GM12878 (cell line): Measurements from ENCODE around the gene HOXD11. TPM values are rescaled to one million over a fixed set of nuclear protein-coding genes. Genes with fewer than 3 reads are reported as not detected.

ENCODE experiments used
- ATAC-seq: fragments of 200-7000 bp; cut with Tn5 transposase; 3 replicates; pipeline ENCODE4 v1.9.1; 2020; ENCODE audit warnings: mild to moderate bottlenecking, moderate library complexity
- BruUV-seq: library from RNA; stranded (reverse); fragments of 400-500 nt; replicated peaks from 2 replicates; lab custom pipeline; 2021; lab: Mats Ljungman, UMichigan
- CTCF ChIA-PET: fragments of 300-600 bp; sonication (Branson Sonifier 250); formaldehyde crosslinking; extraction: SDS; loops from one replicate; lab custom pipeline; 2021; ENCODE audit warnings: inconsistent platforms; lab: Yijun Ruan, JAX
- POLR2A ChIA-PET: fragments of 350-600 bp; formaldehyde crosslinking; extraction: SDS; loops from one replicate; lab custom pipeline; 2021; ENCODE audit warnings: inconsistent platforms; lab: Charles Lee
- RAD21 ChIA-PET: fragments of 300-600 bp; sonication (Branson Sonifier 250); formaldehyde crosslinking; loops from one replicate; lab custom pipeline; 2023; ENCODE audit warnings: antibody characterized with exemption; ENCODE audit not compliant: unreplicated experiment; lab: Charles Lee
- SMC1A ChIA-PET: fragments of 300-600 bp; sonication (Branson Sonifier 250); formaldehyde crosslinking; loops from one replicate; lab custom pipeline; 2023; ENCODE audit not compliant: unreplicated experiment, uncharacterized antibody; lab: Charles Lee
- DNase-seq: peaks from one replicate; pipeline ENCODE4 v3.0.0-alpha.2; 2011; ENCODE audit warnings: low read depth, low spot score
- FAIRE-seq: peaks from 3 replicates; lab custom pipeline; 2011; peaks lifted over from hg19 to GRCh38; lab: Jason Lieb, UNC
- H2AFZ ChIP-seq: 2 replicates; pipeline ENCODE4 v1.6.0; 2011; ENCODE audit warnings: low read depth, low read length, control low read depth; ENCODE audit not compliant: control insufficient read depth
- H3K27ac ChIP-seq: 2 replicates; pipeline ENCODE4 v1.5.1; 2011; ENCODE audit warnings: control low read depth; ENCODE audit not compliant: control insufficient read depth, insufficient read depth
- H3K27me3 ChIP-seq, 2 experiments: replicated peaks in 1 of 2; 2 replicates each; pipeline versions ENCODE4 v1.6.0 to v1.6.1; 2011; ENCODE audit warnings: low read length in 1 of 2; ENCODE audit not compliant: control insufficient read depth in 2 of 2, insufficient read depth in 2 of 2
- H3K36me3 ChIP-seq, 2 experiments: 2 replicates each; pipeline ENCODE4 v1.5.1; 2011; ENCODE audit warnings: low read length in 1 of 2; ENCODE audit not compliant: control insufficient read depth in 2 of 2, insufficient read depth in 2 of 2
- H3K4me1 ChIP-seq: 2 replicates; pipeline ENCODE4 v1.6.1; 2011; ENCODE audit warnings: mild to moderate bottlenecking, low read length, moderate library complexity, mixed read lengths; ENCODE audit not compliant: control insufficient read depth, insufficient read depth
- H3K4me2 ChIP-seq: 2 replicates; pipeline ENCODE4 v1.6.0; 2011; ENCODE audit warnings: control low read depth; ENCODE audit not compliant: control insufficient read depth, insufficient read depth
- H3K4me3 ChIP-seq: fragments of 200-600 bp; sonication (generic); 2 replicates; pipeline ENCODE4 v1.5.1; 2016
- H3K79me2 ChIP-seq: 2 replicates; pipeline ENCODE4 v1.6.0; 2011; ENCODE audit warnings: low read length; ENCODE audit not compliant: control insufficient read depth, insufficient read depth
- H3K9ac ChIP-seq: 2 replicates; pipeline ENCODE4 v1.8.0; 2011; ENCODE audit warnings: low read length, control low read depth, mixed read lengths; ENCODE audit not compliant: control insufficient read depth, insufficient read depth
- H3K9me3 ChIP-seq: replicated peaks from 3 replicates; pipeline ENCODE4 v1.5.1; 2011; ENCODE audit warnings: mild to moderate bottlenecking, low read length; ENCODE audit not compliant: control insufficient read depth, insufficient read depth
- H4K20me1 ChIP-seq: 2 replicates; pipeline ENCODE4 v1.6.0; 2011; ENCODE audit not compliant: control insufficient read depth, insufficient read depth
- BHLHE40 ChIP-seq, 2 experiments: fragments of 450-650 bp in 1 of 2; IDR thresholded peaks; 2 replicates each; pipeline ENCODE4 v1.6.1; 2011 to 2017; ENCODE audit warnings: low read depth in 2 of 2, borderline replicate concordance in 1 of 2, improper control_type of control experiment in 1 of 2, low read length in 1 of 2, mild to moderate bottlenecking in 1 of 2
- BMI1 ChIP-seq: fragments of 450-650 bp; IDR thresholded peaks from 2 replicates; pipeline ENCODE4 v1.6.1; 2016; ENCODE audit warnings: mild to moderate bottlenecking, moderate library complexity, borderline replicate concordance
- CBFB ChIP-seq: IDR thresholded peaks from 2 replicates; pipeline ENCODE4 v1.6.1; 2016; ENCODE audit warnings: antibody characterized with exemption, low read depth
- HSF1 ChIP-seq: fragments of 150-350 bp; IDR thresholded peaks from 2 replicates; pipeline ENCODE4 v1.6.1; 2014; ENCODE audit warnings: mild to moderate bottlenecking, low read depth, low read length
- IKZF1 ChIP-seq: fragments of 450-650 bp; conservative IDR thresholded peaks from 2 replicates; pipeline ENCODE4 v1.6.1; 2017; ENCODE audit warnings: antibody characterized with exemption, mild to moderate bottlenecking
- NR2C2 ChIP-seq: IDR thresholded peaks from 2 replicates; pipeline ENCODE4 v1.6.1; 2011; ENCODE audit warnings: borderline replicate concordance, low read depth; ENCODE audit not compliant: control insufficient read depth, insufficient read length
- NRF1 ChIP-seq: conservative IDR thresholded peaks from 2 replicates; pipeline ENCODE4 v1.6.1; 2011; ENCODE audit warnings: mild to moderate bottlenecking, low read depth, low read length, improper control_type of control experiment
- RCOR1 ChIP-seq: conservative IDR thresholded peaks from 2 replicates; pipeline ENCODE4 v1.6.1; 2012; ENCODE audit warnings: low read depth, low read length, improper control_type of control experiment
- RUNX3 ChIP-seq: IDR thresholded peaks from 2 replicates; pipeline ENCODE4 v1.6.1; 2012; ENCODE audit warnings: low read length, inconsistent platforms
- SIN3A ChIP-seq: IDR thresholded peaks from 2 replicates; pipeline ENCODE4 v1.6.1; 2012; ENCODE audit warnings: low read depth, low read length, improper control_type of control experiment
- ZBED1 ChIP-seq: IDR thresholded peaks from 2 replicates; pipeline ENCODE4 v1.6.1; 2016; ENCODE audit warnings: borderline replicate concordance
- ZNF274 ChIP-seq: IDR thresholded peaks from one replicate; pipeline ENCODE4 v1.8.0; 2011; ENCODE audit not compliant: insufficient read length, insufficient read depth
- WGBS: methylation state at CpG from one replicate; pipeline ENCODE4 v1.1.6; 2016; ENCODE audit warnings: low lambda C conversion rate; ENCODE audit not compliant: insufficient replicate concordance, insufficient coverage; ENCODE audit errors: missing lambda C conversion rate; 5-methylcytosine and 5-hydroxymethylcytosine counted together
- in situ Hi-C: fragments of 300-500 bp; cut with MboI; formaldehyde crosslinking; loops from 9 replicates; pipeline ENCODE4 v1.14.3; 2018; ENCODE audit warnings: mixed read lengths
- intact Hi-C: fragments of 100-400 bp; cut with micrococcal nuclease; formaldehyde crosslinking; loops from one replicate; pipeline ENCODE4 v1.14.2; 2022; ENCODE audit not compliant: unreplicated experiment
- polyA plus RNA-seq, 11 experiments: library from polyadenylated mRNA; depleted of rRNA in 4 of 11; unstranded in 6 of 11; stranded (reverse) in 5 of 11; fragments of >200 nt; fragmentation: Nextera tagmentation in 4 of 11; fragmentation: Illumina TruSeq in 1 of 11; extraction: Ambion mirVana in 4 of 11; extraction: Trizol in 1 of 11; gene quantifications; 1 replicate in 1 of 11; 2 replicates in 10 of 11; pipeline versions ENCODE4 v1.2.1 to v1.2.3, GENCODE V29; 2011 to 2016; ENCODE audit warnings: inconsistent platforms in 2 of 11, missing spikeins in 2 of 11, low read depth in 1 of 11
- total RNA-seq, 4 experiments: library from RNA; depleted of rRNA in 3 of 4; stranded (reverse); fragments of >200 nt in 3 of 4; fragmentation: Illumina TruSeq in 1 of 4; extraction: Trizol in 1 of 4; gene quantifications; 2 replicates each; pipeline versions ENCODE4 v1.2.1 to v1.2.3, GENCODE V29; 2013 to 2021

The HOXD11 gene
- total and polyA plus RNA-seq, 10 of the 15 experiments (the other 5 are each of a cell fraction or from before 2014, with no cell fraction given) = not detected

GRCh38 chr2:176136374-176137251 is 29.5 kb downstream of the HOXD11 start (continued):
- no peak for TF ChIP-seq ZNF274
- TF ChIP-seq BMI1 = 0 out of 2 replicates have a peak, but pooled peaks have one; percentile 4
- no peak for TF ChIP-seq SIN3A
- no peak for TF ChIP-seq NR2C2
- no peak for TF ChIP-seq NRF1
- TF ChIP-seq ZBED1 = no peak
- TF ChIP-seq IKZF1 = 0 out of 2 replicates have a peak, but pooled peaks have one; percentile 16
- TF ChIP-seq HSF1 = no peak
- TF ChIP-seq CBFB = no peak
- no peak for TF ChIP-seq BHLHE40 (IDR thresholded peaks at IDR 0.05; ENCODE audit: borderline replicate concordance in 1 of 2, low read depth in 2 of 2, low read length in 1 of 2)
- TF ChIP-seq, all 136 proteins: peak for 3

GRCh38 chr2:176137252-176137580 is 30.1 kb downstream of the HOXD11 start:
- Histone ChIP-seq H3K27ac (no peak overlapping the region), H3K36me3 (no peaks in the 10 kb centered on the region), H4K20me1 (no peaks in the 10 kb centered on the region), H3K4me3 (no peak overlapping the region), H3K79me2 (no peaks in the 10 kb centered on the region), H3K9me3 (no peaks in the 10 kb centered on the region; the same call in 2 of the 3 replicates), H3K4me2 (no peak overlapping the region), H3K27me3 (peaks cover 5 to 16% of the 10 kb centered on the region in 2 experiments), H3K9ac (no peak overlapping the region), H2AFZ (no peak overlapping the region), H3K4me1 (no peaks in the 10 kb centered on the region)
- ChIA-PET CTCF (interaction anchor here (0.9 kb wide), 2 partner anchors 318 to 417 kb away, joined by 3 to 4 read pairs; no protein-coding TSS in a partner anchor), POLR2A (no interaction called here), SMC1A (interaction anchor here (1.0 to 5.3 kb wide), 2 partner anchors 317 to 416 kb away, joined by 3 to 58 read pairs; no protein-coding TSS in a partner anchor), RAD21 (interaction anchor here (2.3 kb wide), 1 partner anchor 417 kb away, joined by 11 read pairs; no protein-coding TSS in a partner anchor)
- DNase-seq = no peak
- in situ Hi-C loops = loop anchor here (25.0 kb wide), 1 partner anchor 1200 kb away; no protein-coding TSS in a partner anchor
- no peak for FAIRE-seq
- intact Hi-C loops = no loop called here
- BruUV-seq = no TSS peak
- WGBS = 0% methylated on average over 2 of the region's 2 CpGs
- no peak for ATAC-seq
- TF ChIP-seq RUNX3 (0 out of 2 replicates have a peak, but pooled peaks have one; percentile 15), RCOR1 (no peak)
